Karpas-422 (cell line): Measurements from ENCODE around the gene TNFRSF18. TPM values are rescaled to one million over a fixed set of nuclear protein-coding genes. Genes with fewer than 3 reads are reported as not detected.
A peak's percentile ranks its signal among the peaks of the same experiment; 100 is the strongest.

ENCODE experiments used
- DNase-seq: peaks from one replicate; pipeline ENCODE4 v3.0.0-alpha.2; 2015
- H2AFZ ChIP-seq: fragments of 200-600 bp; sonication (generic); 2 replicates; pipeline ENCODE4 v1.6.1; 2014; ENCODE audit warnings: antibody characterized with exemption, low read length, mixed read lengths
- H3K27ac ChIP-seq: fragments of 200-600 bp; sonication (generic); 2 replicates; pipeline ENCODE4 v1.5.1; 2014; ENCODE audit warnings: mild to moderate bottlenecking, low read length, moderate library complexity
- H3K27me3 ChIP-seq: fragments of 200-600 bp; sonication (generic); 2 replicates; pipeline ENCODE4 v1.6.1; 2014; ENCODE audit warnings: low read length, mixed read lengths
- H3K36me3 ChIP-seq: fragments of 200-600 bp; sonication (generic); 2 replicates; pipeline ENCODE4 v1.6.1; 2014; ENCODE audit warnings: low read length, mixed read lengths; ENCODE audit not compliant: insufficient read depth
- H3K4me1 ChIP-seq: fragments of 200-600 bp; sonication (generic); 2 replicates; pipeline ENCODE4 v1.6.1; 2014; ENCODE audit warnings: mild to moderate bottlenecking, low read length, mixed read lengths
- H3K4me2 ChIP-seq: fragments of 200-600 bp; sonication (generic); 2 replicates; pipeline ENCODE4 v1.6.1; 2014; ENCODE audit warnings: low read length, low read depth, mild to moderate bottlenecking; ENCODE audit not compliant: poor library complexity, severe bottlenecking
- H3K4me3 ChIP-seq: fragments of 200-600 bp; sonication (generic); 2 replicates; pipeline ENCODE4 v1.5.1; 2014; ENCODE audit warnings: mild to moderate bottlenecking, antibody characterized with exemption, low read length, mixed read lengths
- H3K79me2 ChIP-seq: fragments of 200-600 bp; sonication (generic); 2 replicates; pipeline ENCODE4 v1.6.1; 2014; ENCODE audit warnings: mild to moderate bottlenecking, low read length, mixed read lengths
- H3K9ac ChIP-seq: fragments of 200-600 bp; sonication (generic); 2 replicates; pipeline ENCODE4 v1.6.0; 2014; ENCODE audit warnings: low read length
- H3K9me2 ChIP-seq: fragments of 200-600 bp; sonication (generic), shearing (Covaris generic); replicated peaks from 2 replicates; pipeline ENCODE4 v1.6.0; 2014; ENCODE audit warnings: mild to moderate bottlenecking, low read length, moderate library complexity; ENCODE audit not compliant: insufficient read depth
- H3K9me3 ChIP-seq: fragments of 300-700, 200-600 bp; sonication (generic); 2 replicates; pipeline ENCODE4 v1.6.1; 2014; ENCODE audit warnings: low read length, mixed read lengths
- H4K20me1 ChIP-seq: fragments of 200-600 bp; sonication (generic); 2 replicates; pipeline ENCODE4 v1.6.1; 2014; ENCODE audit warnings: mild to moderate bottlenecking, antibody characterized with exemption, low read length, low read depth; ENCODE audit not compliant: insufficient read depth
- total RNA-seq: library from RNA; depleted of rRNA; stranded (reverse); fragments of >200 nt; shearing (Covaris generic); gene quantifications from 2 replicates; pipeline ENCODE4 v1.2.3, GENCODE V29; 2014; ENCODE audit warnings: low replicate concordance

TNFRSF18 gene
- total RNA-seq, 1 experiment from 2014 or later: 0.30 TPM

DNA sequence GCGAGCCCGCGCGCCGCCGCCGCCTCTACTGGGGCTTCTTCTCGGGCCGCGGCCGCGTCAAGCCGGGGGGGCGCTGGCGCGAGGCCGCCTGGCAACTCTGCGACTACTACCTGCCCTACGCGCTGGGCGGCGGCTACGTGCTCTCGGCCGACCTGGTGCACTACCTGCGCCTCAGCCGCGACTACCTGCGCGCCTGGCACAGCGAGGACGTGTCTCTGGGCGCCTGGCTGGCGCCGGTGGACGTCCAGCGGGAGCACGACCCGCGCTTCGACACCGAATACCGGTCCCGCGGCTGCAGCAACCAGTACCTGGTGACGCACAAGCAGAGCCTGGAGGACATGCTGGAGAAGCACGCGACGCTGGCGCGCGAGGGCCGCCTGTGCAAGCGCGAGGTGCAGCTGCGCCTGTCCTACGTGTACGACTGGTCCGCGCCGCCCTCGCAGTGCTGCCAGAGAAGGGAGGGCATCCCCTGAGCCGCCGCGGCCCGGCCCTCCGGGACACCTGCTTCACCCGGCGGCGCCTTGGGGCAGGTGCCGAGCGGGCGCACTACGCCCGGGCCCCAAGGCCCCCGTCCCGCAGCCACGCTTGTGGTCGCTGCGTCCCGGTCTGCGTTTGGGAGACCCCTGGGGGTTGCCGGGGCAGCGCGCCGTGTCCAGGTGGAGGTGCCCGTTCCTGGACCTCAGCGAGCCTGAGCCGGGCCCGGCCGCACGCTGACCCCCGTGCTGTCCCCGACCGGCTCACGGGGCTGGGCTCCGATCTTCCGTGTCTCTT lies 26.6 kb upstream of the TNFRSF18 start:
- DNase-seq: no peak
- Histone ChIP-seq H3K9me2 (no peaks in the 10 kb centered on the region), H3K9me3 (no peaks in the 10 kb centered on the region), H3K79me2 (peaks cover 43% of the 10 kb centered on the region), H3K27me3 (no peaks in the 10 kb centered on the region), H4K20me1 (peaks cover 22% of the 10 kb centered on the region; the same call in 1 of the 2 replicates), H3K27ac (no peak overlapping the region), H3K36me3 (peaks cover 6% of the 10 kb centered on the region; the same call in 1 of the 2 replicates), H3K9ac (peak overlapping the region; percentile 66), H3K4me2 (peak overlapping the region; percentile 29), H3K4me1 (peaks cover 21% of the 10 kb centered on the region), H2AFZ (no peak overlapping the region), H3K4me3 (peak overlapping the region; percentile 57; the same call in 1 of the 2 replicates)

DNA sequence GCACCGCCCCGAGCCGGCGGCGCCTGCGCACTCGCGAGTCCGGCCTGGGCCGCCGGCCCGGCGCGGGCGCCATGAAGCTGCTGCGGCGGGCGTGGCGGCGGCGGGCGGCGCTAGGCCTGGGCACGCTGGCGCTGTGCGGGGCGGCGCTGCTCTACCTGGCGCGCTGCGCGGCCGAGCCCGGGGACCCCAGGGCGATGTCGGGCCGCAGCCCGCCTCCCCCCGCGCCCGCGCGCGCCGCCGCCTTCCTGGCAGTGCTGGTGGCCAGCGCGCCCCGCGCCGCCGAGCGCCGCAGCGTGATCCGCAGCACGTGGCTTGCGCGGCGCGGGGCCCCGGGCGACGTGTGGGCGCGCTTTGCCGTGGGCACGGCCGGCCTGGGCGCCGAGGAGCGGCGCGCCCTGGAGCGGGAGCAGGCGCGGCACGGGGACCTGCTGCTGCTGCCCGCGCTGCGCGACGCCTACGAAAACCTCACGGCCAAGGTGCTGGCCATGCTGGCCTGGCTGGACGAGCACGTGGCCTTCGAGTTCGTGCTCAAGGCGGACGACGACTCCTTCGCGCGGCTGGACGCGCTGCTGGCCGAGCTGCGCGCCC lies 25.9 kb upstream of the TNFRSF18 start, which contains the start of gene B3GALT6:
TSS of gene B3GALT6 (plus strand) at position 30 of the 588 bp plus-strand sequence. CDS start at position 72, 42 bp downstream.
- peaks cover 6% of the 10 kb centered on the region; the same call in 1 of the 2 replicates for H3K36me3 ChIP-seq
- H3K4me3 ChIP-seq: peak within 1 kb of the TSS; percentile 84
- H3K9me3 ChIP-seq: no peaks in the 10 kb centered on the region
- H3K4me2 ChIP-seq: peak within 1 kb of the TSS; percentile 92
- peak within 1 kb of the TSS; percentile 50 for H3K27ac ChIP-seq
- H2AFZ ChIP-seq: peak within 1 kb of the TSS; percentile 3; the same call in 1 of the 2 replicates
- H3K9ac ChIP-seq: peak within 1 kb of the TSS; percentile 83
- no peaks in the 10 kb centered on the region for H3K27me3 ChIP-seq
- no peaks in the 10 kb centered on the region for H3K9me2 ChIP-seq
- H3K4me1 ChIP-seq: peaks cover 21% of the 10 kb centered on the region
- DNase-seq: no peak
- peaks cover 21% of the 10 kb centered on the region; the same call in 1 of the 2 replicates for H4K20me1 ChIP-seq
- H3K79me2 ChIP-seq: peaks cover 48% of the 10 kb centered on the region

DNA sequence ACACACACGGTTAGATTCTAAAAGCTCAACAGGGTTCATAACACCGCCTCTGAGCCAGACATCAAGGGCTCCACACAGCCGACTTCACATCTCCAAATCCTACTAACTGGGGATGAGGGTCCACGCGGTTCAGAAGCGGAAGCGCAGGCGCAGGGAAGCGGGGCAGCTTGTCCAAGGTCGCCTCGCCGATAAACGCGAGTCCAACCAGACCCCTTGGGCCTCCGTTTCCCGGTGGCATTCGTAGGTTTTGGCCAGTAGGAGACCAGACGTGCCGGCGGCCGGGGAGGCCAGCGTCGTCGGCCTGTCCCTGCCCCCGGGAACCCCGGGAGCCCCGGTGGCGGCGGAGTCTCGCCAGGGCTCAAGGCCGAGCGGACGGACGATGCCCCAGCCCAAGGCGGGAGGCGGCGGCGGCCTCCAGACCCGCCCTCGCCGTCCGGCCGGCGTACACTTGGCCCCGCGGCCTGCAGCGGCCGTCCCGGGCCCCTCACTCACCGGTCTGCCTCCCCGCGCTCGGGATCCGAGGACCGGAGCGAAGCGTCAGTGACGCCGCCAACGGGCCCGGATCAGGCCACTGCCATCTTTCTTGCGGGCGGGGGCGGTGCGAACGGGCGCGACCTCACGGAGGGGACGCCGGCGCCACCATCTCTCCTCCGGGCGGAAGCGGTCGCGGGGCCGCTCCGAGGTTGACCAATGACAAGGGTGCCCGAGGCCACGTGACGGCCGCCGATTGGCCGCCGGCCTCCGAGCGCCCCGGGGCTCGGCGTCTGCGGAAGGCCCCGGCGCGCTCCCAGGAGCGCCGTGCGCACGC lies 25.2 kb upstream of the TNFRSF18 start, which contains the start of gene SDF4:
TSS of gene SDF4 (minus strand) at position 602 of the 808 bp plus-strand sequence. CDS start 3,229 bp downstream, outside the sequence.
- H3K9ac ChIP-seq: peak within 1 kb of the TSS; percentile 83
- H2AFZ ChIP-seq: peak within 1 kb of the TSS; percentile 3; the same call in 1 of the 2 replicates
- H3K9me3 ChIP-seq: no peaks in the 10 kb centered on the region
- H4K20me1 ChIP-seq: peaks cover 21% of the 10 kb centered on the region; the same call in 1 of the 2 replicates
- peak; percentile 99 for DNase-seq
- H3K27ac ChIP-seq: peak within 1 kb of the TSS; percentile 50
- peak within 1 kb of the TSS; percentile 84 for H3K4me3 ChIP-seq
- no peaks in the 10 kb centered on the region for H3K27me3 ChIP-seq
- H3K36me3 ChIP-seq: peaks cover 6% of the 10 kb centered on the region; the same call in 1 of the 2 replicates
- peak within 1 kb of the TSS; percentile 92 for H3K4me2 ChIP-seq
- no peaks in the 10 kb centered on the region for H3K9me2 ChIP-seq
- peaks cover 21% of the 10 kb centered on the region for H3K4me1 ChIP-seq
- peaks cover 48% of the 10 kb centered on the region for H3K79me2 ChIP-seq

DNA sequence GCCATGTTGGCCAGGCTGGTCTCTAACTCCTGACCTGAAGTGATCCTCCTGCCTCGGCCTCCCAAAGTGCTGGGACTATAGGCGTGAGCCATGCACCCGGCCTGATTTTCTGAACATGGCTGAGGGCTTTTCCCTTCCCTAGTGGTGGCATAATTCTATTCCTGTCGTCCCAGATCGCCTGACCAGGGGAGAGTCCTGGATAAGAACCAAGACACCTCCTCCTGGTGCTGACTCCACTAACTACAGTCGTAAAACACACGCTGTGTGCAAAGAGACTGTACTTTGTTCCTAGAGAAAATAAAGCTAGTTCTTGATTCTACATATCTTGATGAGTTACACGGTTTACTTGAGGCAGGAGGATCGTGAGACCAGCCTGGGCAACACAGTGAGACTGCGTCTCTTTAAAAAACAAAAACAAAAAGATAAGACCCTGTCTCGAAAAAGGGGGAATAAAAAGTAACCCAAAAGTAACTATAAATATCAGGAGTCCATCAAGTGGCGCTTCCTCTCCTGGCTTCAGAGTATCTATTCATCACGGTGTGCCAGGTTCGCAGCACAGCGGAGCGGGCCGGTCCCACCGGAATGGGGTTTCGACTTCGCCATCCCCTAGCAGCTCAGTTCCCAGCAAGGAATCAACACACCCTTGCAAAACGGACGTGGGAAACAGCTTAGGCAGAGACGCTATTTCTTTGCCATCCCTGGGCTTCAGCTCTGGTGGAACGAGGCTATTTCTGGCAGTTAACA lies 24.4 kb upstream of the TNFRSF18 start:
- H3K27ac ChIP-seq: peak overlapping the region; percentile 50
- H3K4me1 ChIP-seq: peaks cover 21% of the 10 kb centered on the region
- no peaks in the 10 kb centered on the region for H3K9me3 ChIP-seq
- H4K20me1 ChIP-seq: peaks cover 21% of the 10 kb centered on the region; the same call in 1 of the 2 replicates
- H3K4me3 ChIP-seq: peak overlapping the region; percentile 84
- no peaks in the 10 kb centered on the region for H3K27me3 ChIP-seq
- H3K9ac ChIP-seq: peak overlapping the region; percentile 83
- peak overlapping the region; percentile 3; the same call in 1 of the 2 replicates for H2AFZ ChIP-seq
- peak; percentile 70 for DNase-seq
- H3K36me3 ChIP-seq: peaks cover 6% of the 10 kb centered on the region; the same call in 1 of the 2 replicates
- H3K4me2 ChIP-seq: peak overlapping the region; percentile 92
- no peaks in the 10 kb centered on the region for H3K9me2 ChIP-seq
- H3K79me2 ChIP-seq: peaks cover 54% of the 10 kb centered on the region

DNA sequence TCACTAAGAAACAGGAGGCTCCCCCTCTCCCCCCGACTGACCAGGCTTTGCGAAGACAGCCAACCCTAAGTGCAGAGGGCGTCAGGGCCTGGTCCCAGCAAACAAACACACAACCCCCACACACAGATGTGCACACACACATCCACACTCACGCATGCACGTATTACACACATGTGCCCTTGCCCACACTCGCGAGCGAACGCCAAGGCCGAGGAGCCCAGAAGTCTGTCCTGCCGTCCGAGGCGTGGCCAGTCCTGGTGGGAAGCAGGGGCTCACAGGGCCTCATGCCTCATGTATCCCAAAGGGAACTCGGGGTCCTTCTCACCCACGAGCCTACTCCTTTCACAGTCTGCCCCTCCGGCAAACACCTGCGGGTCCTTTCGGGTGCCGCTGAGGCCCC lies 23.4 kb upstream of the TNFRSF18 start:
- Histone ChIP-seq H3K79me2 (peaks cover 54% of the 10 kb centered on the region), H3K27ac (no peak overlapping the region), H3K9me3 (no peaks in the 10 kb centered on the region), H3K4me2 (peak overlapping the region; percentile 92), H3K9me2 (no peaks in the 10 kb centered on the region), H3K4me3 (no peak overlapping the region), H3K36me3 (peaks cover 6% of the 10 kb centered on the region; the same call in 1 of the 2 replicates), H3K9ac (0 out of 2 replicates have a peak overlapping the region, but pooled peaks have one; percentile 83), H4K20me1 (peaks cover 26% of the 10 kb centered on the region; the same call in 1 of the 2 replicates), H3K27me3 (no peaks in the 10 kb centered on the region), H2AFZ (no peak overlapping the region), H3K4me1 (peaks cover 21% of the 10 kb centered on the region)
- DNase-seq: no peak

DNA sequence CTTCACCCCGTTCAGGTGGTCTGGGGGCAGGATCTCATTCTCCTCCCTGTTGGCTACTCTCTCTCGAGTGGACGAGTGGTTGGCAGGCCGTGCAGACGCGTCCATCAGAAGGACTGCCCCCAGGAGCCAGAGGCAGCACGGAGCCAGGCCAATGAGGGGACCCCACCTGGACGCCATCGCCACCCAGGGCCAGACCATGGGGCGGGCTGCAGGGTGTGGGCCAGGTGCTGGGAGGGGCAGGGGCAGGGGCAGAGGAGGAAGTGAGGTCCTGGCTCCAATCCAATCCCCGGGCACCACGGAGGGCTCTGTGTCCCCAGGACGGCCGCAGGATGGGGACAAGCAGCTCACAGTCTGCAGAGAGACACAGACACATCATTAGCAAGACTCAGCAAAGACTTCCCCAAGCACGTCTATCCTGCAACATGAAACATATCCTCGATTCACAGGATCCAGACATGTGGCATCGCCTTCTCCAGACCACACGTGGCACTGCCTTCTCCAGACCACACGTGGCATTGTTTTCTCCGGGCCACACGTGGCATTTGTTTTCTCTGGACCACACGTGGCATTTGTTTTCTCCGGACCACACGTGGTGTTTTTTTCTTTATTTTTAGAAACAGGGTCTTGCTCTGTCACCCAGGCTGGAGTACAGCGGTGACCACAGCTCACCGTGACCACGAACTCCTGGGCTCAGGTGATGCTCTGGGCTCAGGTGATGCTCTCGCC lies 22.4 kb upstream of the TNFRSF18 start:
- Histone ChIP-seq H3K27me3 (no peaks in the 10 kb centered on the region), H3K9ac (no peak overlapping the region), H3K27ac (no peak overlapping the region), H2AFZ (no peak overlapping the region), H3K79me2 (peaks cover 54% of the 10 kb centered on the region), H3K9me2 (no peaks in the 10 kb centered on the region), H3K36me3 (peaks cover 6% of the 10 kb centered on the region; the same call in 1 of the 2 replicates), H3K9me3 (no peaks in the 10 kb centered on the region), H3K4me1 (peaks cover 21% of the 10 kb centered on the region), H3K4me2 (no peak overlapping the region), H3K4me3 (no peak overlapping the region), H4K20me1 (peaks cover 26% of the 10 kb centered on the region; the same call in 1 of the 2 replicates)
- no peak for DNase-seq

DNA sequence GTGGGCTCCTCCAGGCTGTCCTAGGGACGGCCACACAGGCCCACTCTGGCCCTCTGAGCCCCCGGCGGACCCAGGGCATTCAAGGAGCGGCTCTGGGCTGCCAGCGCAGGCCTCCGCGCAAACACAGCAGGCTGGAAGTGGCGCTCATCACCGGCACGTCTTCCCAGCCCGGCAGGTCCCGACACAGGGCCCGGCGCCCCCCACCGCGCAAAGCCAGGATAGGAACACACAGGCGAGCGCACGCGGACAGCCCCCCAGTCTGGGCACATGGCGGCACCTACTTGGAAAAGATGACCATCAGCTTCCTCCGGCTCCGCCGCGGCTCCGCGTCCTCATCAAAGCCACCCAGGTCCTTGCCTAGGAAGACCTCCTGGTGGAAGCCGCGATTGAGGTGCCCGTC lies 21.8 kb upstream of the TNFRSF18 start:
- peaks cover 6% of the 10 kb centered on the region; the same call in 1 of the 2 replicates for H3K36me3 ChIP-seq

More for the DNA sequence above, 21.8 kb upstream of the TNFRSF18 start:
- Histone ChIP-seq H3K9ac (no peak overlapping the region), H3K9me3 (no peaks in the 10 kb centered on the region), H3K9me2 (no peaks in the 10 kb centered on the region), H3K4me1 (peaks cover 17% of the 10 kb centered on the region), H3K4me2 (no peak overlapping the region), H4K20me1 (peaks cover 21% of the 10 kb centered on the region; the same call in 1 of the 2 replicates), H3K4me3 (no peak overlapping the region), H2AFZ (no peak overlapping the region), H3K79me2 (peaks cover 50% of the 10 kb centered on the region), H3K27me3 (no peaks in the 10 kb centered on the region), H3K27ac (no peak overlapping the region)
- no peak for DNase-seq
